SU-DHL-6 (cell line): ENCODE measurements around the gene PPP2R5C.

Source experiments
- H2AFZ ChIP-seq: fragments of 200-600 bp; sonication (generic); 2 replicates; pipeline ENCODE4 v1.6.1; 2014; ENCODE audit warnings: low read depth, mild to moderate bottlenecking, moderate library complexity, mixed read lengths, antibody characterized with exemption, low read length; ENCODE audit not compliant: severe bottlenecking
- H3F3A ChIP-seq: fragments of 200-600 bp; shearing (Covaris generic); 2 replicates; pipeline ENCODE4 v1.6.0; 2016; ENCODE audit warnings: antibody characterized with exemption, mild to moderate bottlenecking; ENCODE audit not compliant: insufficient read depth
- H3K27ac ChIP-seq: fragments of 200-600 bp; sonication (generic); 2 replicates; pipeline ENCODE4 v1.5.1; 2016; ENCODE audit warnings: low read depth, mild to moderate bottlenecking, low read length, moderate library complexity, mixed read lengths
- H3K27me3 ChIP-seq: fragments of 200-600 bp; sonication (generic), shearing (Covaris generic); 2 replicates; pipeline ENCODE4 v1.6.0; 2014; ENCODE audit warnings: mild to moderate bottlenecking, low read length
- H3K36me3 ChIP-seq: fragments of 200-600 bp; sonication (generic); 2 replicates; pipeline ENCODE4 v1.6.1; 2014; ENCODE audit warnings: mild to moderate bottlenecking, low read length, mixed read lengths
- H3K4me2 ChIP-seq: fragments of 300-600, 200-600 bp; shearing (Covaris generic), sonication (generic); 2 replicates; pipeline ENCODE4 v1.6.0; 2014; ENCODE audit warnings: low read length, low read depth, mild to moderate bottlenecking; ENCODE audit not compliant: poor library complexity, severe bottlenecking
- H3K4me3 ChIP-seq: fragments of 200-600 bp; sonication (generic); 2 replicates; pipeline ENCODE4 v1.5.1; 2014; ENCODE audit warnings: antibody characterized with exemption, low read length, mild to moderate bottlenecking, mixed read lengths; ENCODE audit not compliant: insufficient read depth, poor library complexity, severe bottlenecking
- H3K79me2 ChIP-seq: fragments of 200-600 bp; sonication (generic); 2 replicates; pipeline ENCODE4 v1.6.1; 2014; ENCODE audit warnings: mild to moderate bottlenecking, low read length, moderate library complexity; ENCODE audit not compliant: insufficient read depth
- H3K9ac ChIP-seq: fragments of 200-600 bp; sonication (generic); 2 replicates; pipeline ENCODE4 v1.7.0; 2014; ENCODE audit warnings: mild to moderate bottlenecking, low read length
- H3K9me2 ChIP-seq: fragments of 200-600 bp; sonication (generic); replicated peaks from 2 replicates; pipeline ENCODE4 v1.6.1; 2014; ENCODE audit warnings: low read length; ENCODE audit not compliant: insufficient read depth
- H3K9me3 ChIP-seq: fragments of 200-600 bp; sonication (generic); 2 replicates; pipeline ENCODE4 v1.6.1; 2014; ENCODE audit warnings: low read length, mixed read lengths; ENCODE audit not compliant: insufficient read depth
- H4K20me1 ChIP-seq: fragments of 200-600 bp; sonication (generic); 2 replicates; pipeline ENCODE4 v1.6.1; 2014; ENCODE audit warnings: low read depth, mild to moderate bottlenecking, antibody characterized with exemption, low read length, moderate library complexity, mixed read lengths
- EZH2phosphoT487 ChIP-seq: fragments of 200-600 bp; sonication (generic), shearing (Covaris generic); conservative IDR thresholded peaks from 2 replicates; pipeline ENCODE4 v1.6.1; 2018; ENCODE audit warnings: mild to moderate bottlenecking, antibody characterized with exemption, low read length, moderate library complexity, mixed read lengths
- TF ChIP-seq, protein P1 (sequence below): fragments of 200-600 bp; sonication (generic); IDR thresholded peaks from one replicate; pipeline ENCODE4 v1.5.1; 2017; ENCODE audit warnings: antibody characterized with exemption, mild to moderate bottlenecking, low read length, moderate library complexity; ENCODE audit not compliant: insufficient read depth, poor library complexity, severe bottlenecking

PPP2R5C gene

DNA sequence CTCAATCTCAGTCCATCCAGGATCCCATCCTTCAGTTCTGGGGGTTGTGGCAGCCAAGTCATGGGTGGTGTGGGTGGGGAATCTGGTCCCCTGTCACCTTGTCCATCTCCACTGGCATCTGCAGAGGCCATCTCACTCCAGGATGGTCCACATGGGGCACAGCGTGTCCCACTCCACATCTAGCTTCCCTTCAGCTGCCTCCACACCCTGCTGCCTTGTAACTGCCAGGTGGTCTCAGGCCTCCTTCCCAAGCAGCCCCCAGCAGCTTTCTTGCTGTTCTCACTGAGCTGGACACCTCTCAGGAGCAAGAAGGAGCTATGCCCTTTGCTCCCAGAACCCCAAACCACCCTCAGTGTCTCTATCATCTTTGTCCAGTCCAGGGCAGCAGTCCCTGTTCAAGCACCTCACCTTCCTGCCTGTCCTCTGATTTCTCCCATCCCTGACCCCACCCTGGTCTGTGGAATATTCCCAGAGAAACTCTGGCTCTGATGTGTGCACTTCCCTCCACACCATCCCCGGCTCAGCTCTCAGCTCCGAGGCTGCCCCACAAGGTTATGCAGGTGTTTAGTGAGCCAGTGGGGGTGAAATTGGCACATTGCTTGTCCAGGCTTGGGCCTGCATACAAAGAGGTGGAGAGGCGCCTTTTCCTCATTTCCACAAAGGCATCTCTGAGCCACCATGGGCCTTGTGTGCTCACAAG is 189.2 kb downstream of the PPP2R5C start:
- H2AFZ ChIP-seq = no peak overlapping the region
- TF ChIP-seq, protein P1, sequence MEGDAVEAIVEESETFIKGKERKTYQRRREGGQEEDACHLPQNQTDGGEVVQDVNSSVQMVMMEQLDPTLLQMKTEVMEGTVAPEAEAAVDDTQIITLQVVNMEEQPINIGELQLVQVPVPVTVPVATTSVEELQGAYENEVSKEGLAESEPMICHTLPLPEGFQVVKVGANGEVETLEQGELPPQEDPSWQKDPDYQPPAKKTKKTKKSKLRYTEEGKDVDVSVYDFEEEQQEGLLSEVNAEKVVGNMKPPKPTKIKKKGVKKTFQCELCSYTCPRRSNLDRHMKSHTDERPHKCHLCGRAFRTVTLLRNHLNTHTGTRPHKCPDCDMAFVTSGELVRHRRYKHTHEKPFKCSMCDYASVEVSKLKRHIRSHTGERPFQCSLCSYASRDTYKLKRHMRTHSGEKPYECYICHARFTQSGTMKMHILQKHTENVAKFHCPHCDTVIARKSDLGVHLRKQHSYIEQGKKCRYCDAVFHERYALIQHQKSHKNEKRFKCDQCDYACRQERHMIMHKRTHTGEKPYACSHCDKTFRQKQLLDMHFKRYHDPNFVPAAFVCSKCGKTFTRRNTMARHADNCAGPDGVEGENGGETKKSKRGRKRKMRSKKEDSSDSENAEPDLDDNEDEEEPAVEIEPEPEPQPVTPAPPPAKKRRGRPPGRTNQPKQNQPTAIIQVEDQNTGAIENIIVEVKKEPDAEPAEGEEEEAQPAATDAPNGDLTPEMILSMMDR = no peak
- TF ChIP-seq EZH2phosphoT487 = no peak
- H3K36me3 ChIP-seq = no peaks in the 10 kb centered on the region
- H4K20me1 ChIP-seq = no peaks in the 10 kb centered on the region
- H3K4me3 ChIP-seq = no peak overlapping the region
- H3K9ac ChIP-seq = no peak overlapping the region
- peaks cover 5% of the 10 kb centered on the region for H3K79me2 ChIP-seq
- H3F3A ChIP-seq = no peaks in the 10 kb centered on the region
- H3K9me3 ChIP-seq = no peaks in the 10 kb centered on the region
- H3K4me2 ChIP-seq = no peak overlapping the region
- H3K9me2 ChIP-seq = no peaks in the 10 kb centered on the region
- H3K27ac ChIP-seq = no peak overlapping the region
- H3K27me3 ChIP-seq = no peaks in the 10 kb centered on the region

DNA sequence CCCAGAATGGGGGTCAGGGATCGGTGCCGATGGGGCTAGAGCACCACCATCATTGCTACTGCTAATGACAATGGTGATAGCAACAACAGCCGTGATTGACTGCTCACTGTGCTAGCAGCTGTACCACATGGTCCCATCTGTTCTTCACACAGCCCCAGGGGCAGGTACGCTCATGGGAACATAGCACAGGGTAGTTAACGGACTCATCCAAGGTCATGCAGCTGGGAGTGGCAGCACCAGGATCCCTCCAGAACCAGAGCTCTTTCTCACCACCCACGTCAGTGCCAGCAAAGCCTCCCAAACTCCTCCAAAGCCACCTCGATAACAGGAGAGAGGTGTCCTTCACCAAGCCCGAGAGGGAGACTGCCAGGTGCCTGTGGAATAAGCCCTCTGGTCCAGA is 191.6 kb downstream of the PPP2R5C start:
- TF ChIP-seq, protein P1 = no peak
- TF ChIP-seq EZH2phosphoT487 = no peak
- Histone ChIP-seq H3K9ac (no peak overlapping the region), H3K79me2 (peaks cover 5% of the 10 kb centered on the region)

GRCh38 chr14:101954501-101954900 is 193.0 kb downstream of the PPP2R5C start:
- H3K4me2 ChIP-seq = no peak overlapping the region
- no peak overlapping the region for H3K27ac ChIP-seq
- no peak overlapping the region for H2AFZ ChIP-seq
- no peaks in the 10 kb centered on the region for H3F3A ChIP-seq
- no peaks in the 10 kb centered on the region for H3K36me3 ChIP-seq
- no peaks in the 10 kb centered on the region for H3K9me3 ChIP-seq
- H3K27me3 ChIP-seq = no peaks in the 10 kb centered on the region
- no peaks in the 10 kb centered on the region for H3K9me2 ChIP-seq
- H3K9ac ChIP-seq = no peak overlapping the region
- no peak for TF ChIP-seq EZH2phosphoT487
- TF ChIP-seq, protein P1 = no peak
- H4K20me1 ChIP-seq = no peaks in the 10 kb centered on the region
- H3K4me3 ChIP-seq = no peak overlapping the region
- no peaks in the 10 kb centered on the region for H3K79me2 ChIP-seq

More for the DNA sequence above, 191.6 kb downstream of the PPP2R5C start:
- Histone ChIP-seq H3K4me3 (no peak overlapping the region), H4K20me1 (no peaks in the 10 kb centered on the region), H3F3A (no peaks in the 10 kb centered on the region), H3K9me2 (no peaks in the 10 kb centered on the region), H3K9me3 (no peaks in the 10 kb centered on the region), H3K4me2 (no peak overlapping the region), H3K27ac (no peak overlapping the region), H2AFZ (no peak overlapping the region), H3K36me3 (no peaks in the 10 kb centered on the region), H3K27me3 (no peaks in the 10 kb centered on the region)
